Muscle of leg (tissue), 11 donors: Measurements from ENCODE around the gene IRF8. TPM values are rescaled to one million over a fixed set of nuclear protein-coding genes. Genes with fewer than 3 reads are reported as not detected.
"Not testable (repeated sequence)": the region's sequence is repeated elsewhere in the genome, so short reads cannot be mapped to it uniquely, and the experiment has no call there.

Experiments
- DNase-seq: peaks from one replicate; pipeline ENCODE4 v3.0.0; 2013
- H3K27ac ChIP-seq: one replicate; pipeline ENCODE4 v1.5.1; 2013; ENCODE audit warnings: mild to moderate bottlenecking, low read length, control low read depth
- H3K27me3 ChIP-seq: one replicate; pipeline ENCODE4 v1.6.1; 2013; ENCODE audit warnings: low read length; ENCODE audit not compliant: control insufficient read depth, insufficient read depth
- H3K36me3 ChIP-seq: one replicate; pipeline ENCODE4 v1.6.1; 2013; ENCODE audit warnings: low read length; ENCODE audit not compliant: control insufficient read depth, insufficient read depth
- H3K4me1 ChIP-seq: one replicate; pipeline ENCODE4 v1.6.1; 2013; ENCODE audit warnings: low read length; ENCODE audit not compliant: control insufficient read depth, insufficient read depth
- H3K4me3 ChIP-seq: one replicate; pipeline ENCODE4 v1.5.1; 2013; ENCODE audit warnings: low read length, control low read depth
- H3K9me3 ChIP-seq: replicated peaks from 2 replicates; pipeline ENCODE4 v1.6.1; 2013; ENCODE audit warnings: low read depth, low read length; ENCODE audit not compliant: control insufficient read depth
- WGBS: methylation state at CpG from one replicate; pipeline ENCODE4 v1.1.5; 2013; ENCODE audit warnings: missing lambda C conversion rate; ENCODE audit not compliant: insufficient coverage; 5-methylcytosine and 5-hydroxymethylcytosine counted together
- polyA plus RNA-seq, 8 donors: library from polyadenylated mRNA; unstranded; fragments of 120-200 nt; gene quantifications; one replicate each; pipeline versions ENCODE4 v1.2.1 to v1.2.3, GENCODE V29; 2013; ENCODE audit warnings: inconsistent platforms in 1 of 8, low replicate concordance in 1 of 8; ENCODE audit not compliant: insufficient read length in 8 of 8, insufficient read depth in 1 of 8
- total RNA-seq: library from RNA; stranded (reverse); fragments of 120-200 nt; gene quantifications from one replicate; pipeline ENCODE4 v1.2.4, GENCODE V29; 2013

IRF8 gene
- total and polyA plus RNA-seq, 9 donors, result 3.6 to 7.7 (median 5.8) TPM

- H3K27ac ChIP-seq, result no peak overlapping the region
- DNase-seq, result no peak
- peaks cover 10% of the 10 kb centered on the region for H3K27me3 ChIP-seq
- H3K4me3 ChIP-seq, result no peak overlapping the region
- no peaks in the 10 kb centered on the region for H3K36me3 ChIP-seq
- H3K4me1 ChIP-seq, result no peaks in the 10 kb centered on the region
- H3K9me3 ChIP-seq, result peaks cover 3% of the 10 kb centered on the region
- 54% methylated on average over 3 of the region's 7 CpGs for WGBS
Measured at GRCh38 chr16:85857406-85857805, 41.6 kb upstream of the IRF8 start.

GRCh38 chr16:85858571-85858970, 40.4 kb upstream of the IRF8 start:
- H3K27ac ChIP-seq, H3K4me1 ChIP-seq, H3K27me3 ChIP-seq, DNase-seq, H3K36me3 ChIP-seq, H3K9me3 ChIP-seq, H3K4me3 ChIP-seq: not testable (repeated sequence)
- WGBS, result 52% methylated on average over 3 of the region's 7 CpGs

GRCh38 chr16:85858984-85859817, 39.8 kb upstream of the IRF8 start:
- H3K4me3 ChIP-seq, result no peak overlapping the region
- no peak overlapping the region for H3K27ac ChIP-seq
- no peaks in the 10 kb centered on the region for H3K36me3 ChIP-seq
- H3K27me3 ChIP-seq, result peaks cover 8% of the 10 kb centered on the region
- DNase-seq, result no peak
- H3K4me1 ChIP-seq, result no peaks in the 10 kb centered on the region
- H3K9me3 ChIP-seq, result peaks cover 3% of the 10 kb centered on the region
- WGBS, result 73% methylated on average over 7 of the region's 16 CpGs

- Histone ChIP-seq H3K36me3 (no peaks in the 10 kb centered on the region), H3K4me1 (no peaks in the 10 kb centered on the region), H3K4me3 (no peak overlapping the region), H3K9me3 (peaks cover 2% of the 10 kb centered on the region), H3K27ac (no peak overlapping the region), H3K27me3 (peaks cover 8% of the 10 kb centered on the region)
- WGBS, result 66% methylated on average over 4 of the region's 7 CpGs
- DNase-seq, result no peak
Measured at GRCh38 chr16:85859818-85860125, 39.2 kb upstream of the IRF8 start.

- H3K4me3 ChIP-seq, result no peak overlapping the region
- H3K27ac ChIP-seq, result no peak overlapping the region
- WGBS, result 68% methylated on average over 12 of the region's 12 CpGs
Measured at GRCh38 chr16:85860413-85861094, 38.4 kb upstream of the IRF8 start.

GRCh38 chr16:85861095-85861825, 37.7 kb upstream of the IRF8 start:
- H3K36me3 ChIP-seq, result no peaks in the 10 kb centered on the region
- 67% methylated on average over 5 of the region's 16 CpGs for WGBS
- DNase-seq, result no peak
- no peak overlapping the region for H3K4me3 ChIP-seq
- H3K4me1 ChIP-seq, result no peaks in the 10 kb centered on the region
- H3K27me3 ChIP-seq, result peaks cover 8% of the 10 kb centered on the region
- H3K27ac ChIP-seq, result no peak overlapping the region
- no peaks in the 10 kb centered on the region for H3K9me3 ChIP-seq

More at GRCh38 chr16:85860413-85861094, 38.4 kb upstream of the IRF8 start:
- Histone ChIP-seq H3K27me3 (peaks cover 8% of the 10 kb centered on the region), H3K36me3 (no peaks in the 10 kb centered on the region), H3K9me3 (no peaks in the 10 kb centered on the region), H3K4me1 (no peaks in the 10 kb centered on the region)
- no peak for DNase-seq

GRCh38 chr16:85862476-85863383, 36.2 kb upstream of the IRF8 start:
- DNase-seq, result no peak
- no peak overlapping the region for H3K4me3 ChIP-seq
- no peak overlapping the region for H3K27ac ChIP-seq
- H3K36me3 ChIP-seq, result no peaks in the 10 kb centered on the region
- WGBS, result 92% methylated on average over 17 of the region's 19 CpGs
- no peaks in the 10 kb centered on the region for H3K4me1 ChIP-seq
- H3K9me3 ChIP-seq, result no peaks in the 10 kb centered on the region
- peaks cover 8% of the 10 kb centered on the region for H3K27me3 ChIP-seq

GRCh38 chr16:85863384-85863774, 35.6 kb upstream of the IRF8 start:
- Histone ChIP-seq H3K36me3 (no peaks in the 10 kb centered on the region), H3K27me3 (peaks cover 8% of the 10 kb centered on the region), H3K4me3 (no peak overlapping the region), H3K9me3 (no peaks in the 10 kb centered on the region), H3K4me1 (no peaks in the 10 kb centered on the region), H3K27ac (no peak overlapping the region)
- DNase-seq, result no peak
- WGBS, result 91% methylated on average over 4 of the region's 5 CpGs

- no peaks in the 10 kb centered on the region for H3K4me1 ChIP-seq
- DNase-seq, result no peak
- no peak overlapping the region for H3K27ac ChIP-seq
- peaks cover 12% of the 10 kb centered on the region for H3K27me3 ChIP-seq
- WGBS, result no CpG with 5 or more reads among the region's 1 CpG
- no peaks in the 10 kb centered on the region for H3K9me3 ChIP-seq
- no peak overlapping the region for H3K4me3 ChIP-seq
- H3K36me3 ChIP-seq, result no peaks in the 10 kb centered on the region
Measured at GRCh38 chr16:85864965-85865364, 34.0 kb upstream of the IRF8 start.
